HL-60 (cell line): Measurements from ENCODE around the gene ARAP3.

Source experiments
- DNase-seq, 2 experiments: peaks; one replicate each; pipeline ENCODE4 v3.0.0-alpha.2; 2010 to 2020; ENCODE audit warnings: low read depth in 1 of 2, low spot score in 1 of 2
- H3K27ac ChIP-seq: fragments of 250-450 bp; sonication (Bioruptor Pico); replicated peaks from 2 replicates; pipeline ENCODE4 v1.5.1; 2020; ENCODE audit warnings: mild to moderate bottlenecking, moderate library complexity
- H3K27me3 ChIP-seq: fragments of 250-450 bp; sonication (Bioruptor Pico); 2 replicates; pipeline ENCODE4 v1.5.1; 2021; ENCODE audit warnings: mild to moderate bottlenecking, moderate library complexity; ENCODE audit not compliant: insufficient read depth, poor library complexity, severe bottlenecking
- H3K4me3 ChIP-seq: replicated peaks from 2 replicates; pipeline ENCODE4 v1.5.1; 2011; ENCODE audit warnings: mild to moderate bottlenecking, control low read depth, low read length; ENCODE audit not compliant: insufficient read depth
- GABPA ChIP-seq: IDR thresholded peaks from 2 replicates; pipeline ENCODE4 v1.6.1; 2012; ENCODE audit warnings: low read depth
- POLR2AphosphoS5 ChIP-seq: IDR thresholded peaks from 2 replicates; pipeline ENCODE4 v1.6.1; 2012; ENCODE audit warnings: low read depth
- SPI1 ChIP-seq: IDR thresholded peaks from 2 replicates; pipeline ENCODE4 v1.6.1; 2012; ENCODE audit warnings: low read depth, mild to moderate bottlenecking, borderline replicate concordance
- TF ChIP-seq, protein P1 (sequence below): IDR thresholded peaks from 2 replicates; pipeline ENCODE4 v1.6.1; 2012; ENCODE audit warnings: low read depth; ENCODE audit not compliant: insufficient replicate concordance
- TF ChIP-seq, protein P2 (sequence below): IDR thresholded peaks from one replicate; pipeline ENCODE4 v1.5.1; 2011; ENCODE audit warnings: low read length, control low read depth, inconsistent platforms; ENCODE audit not compliant: insufficient read depth

ARAP3 gene

GRCh38 chr5:141640051-141640415 lies 42.0 kb downstream of the ARAP3 start:
- TF ChIP-seq SPI1 (no peak), GABPA (no peak), POLR2AphosphoS5 (no peak)
- TF ChIP-seq, protein P1, sequence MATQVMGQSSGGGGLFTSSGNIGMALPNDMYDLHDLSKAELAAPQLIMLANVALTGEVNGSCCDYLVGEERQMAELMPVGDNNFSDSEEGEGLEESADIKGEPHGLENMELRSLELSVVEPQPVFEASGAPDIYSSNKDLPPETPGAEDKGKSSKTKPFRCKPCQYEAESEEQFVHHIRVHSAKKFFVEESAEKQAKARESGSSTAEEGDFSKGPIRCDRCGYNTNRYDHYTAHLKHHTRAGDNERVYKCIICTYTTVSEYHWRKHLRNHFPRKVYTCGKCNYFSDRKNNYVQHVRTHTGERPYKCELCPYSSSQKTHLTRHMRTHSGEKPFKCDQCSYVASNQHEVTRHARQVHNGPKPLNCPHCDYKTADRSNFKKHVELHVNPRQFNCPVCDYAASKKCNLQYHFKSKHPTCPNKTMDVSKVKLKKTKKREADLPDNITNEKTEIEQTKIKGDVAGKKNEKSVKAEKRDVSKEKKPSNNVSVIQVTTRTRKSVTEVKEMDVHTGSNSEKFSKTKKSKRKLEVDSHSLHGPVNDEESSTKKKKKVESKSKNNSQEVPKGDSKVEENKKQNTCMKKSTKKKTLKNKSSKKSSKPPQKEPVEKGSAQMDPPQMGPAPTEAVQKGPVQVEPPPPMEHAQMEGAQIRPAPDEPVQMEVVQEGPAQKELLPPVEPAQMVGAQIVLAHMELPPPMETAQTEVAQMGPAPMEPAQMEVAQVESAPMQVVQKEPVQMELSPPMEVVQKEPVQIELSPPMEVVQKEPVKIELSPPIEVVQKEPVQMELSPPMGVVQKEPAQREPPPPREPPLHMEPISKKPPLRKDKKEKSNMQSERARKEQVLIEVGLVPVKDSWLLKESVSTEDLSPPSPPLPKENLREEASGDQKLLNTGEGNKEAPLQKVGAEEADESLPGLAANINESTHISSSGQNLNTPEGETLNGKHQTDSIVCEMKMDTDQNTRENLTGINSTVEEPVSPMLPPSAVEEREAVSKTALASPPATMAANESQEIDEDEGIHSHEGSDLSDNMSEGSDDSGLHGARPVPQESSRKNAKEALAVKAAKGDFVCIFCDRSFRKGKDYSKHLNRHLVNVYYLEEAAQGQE: no peak
- TF ChIP-seq, protein P2, sequence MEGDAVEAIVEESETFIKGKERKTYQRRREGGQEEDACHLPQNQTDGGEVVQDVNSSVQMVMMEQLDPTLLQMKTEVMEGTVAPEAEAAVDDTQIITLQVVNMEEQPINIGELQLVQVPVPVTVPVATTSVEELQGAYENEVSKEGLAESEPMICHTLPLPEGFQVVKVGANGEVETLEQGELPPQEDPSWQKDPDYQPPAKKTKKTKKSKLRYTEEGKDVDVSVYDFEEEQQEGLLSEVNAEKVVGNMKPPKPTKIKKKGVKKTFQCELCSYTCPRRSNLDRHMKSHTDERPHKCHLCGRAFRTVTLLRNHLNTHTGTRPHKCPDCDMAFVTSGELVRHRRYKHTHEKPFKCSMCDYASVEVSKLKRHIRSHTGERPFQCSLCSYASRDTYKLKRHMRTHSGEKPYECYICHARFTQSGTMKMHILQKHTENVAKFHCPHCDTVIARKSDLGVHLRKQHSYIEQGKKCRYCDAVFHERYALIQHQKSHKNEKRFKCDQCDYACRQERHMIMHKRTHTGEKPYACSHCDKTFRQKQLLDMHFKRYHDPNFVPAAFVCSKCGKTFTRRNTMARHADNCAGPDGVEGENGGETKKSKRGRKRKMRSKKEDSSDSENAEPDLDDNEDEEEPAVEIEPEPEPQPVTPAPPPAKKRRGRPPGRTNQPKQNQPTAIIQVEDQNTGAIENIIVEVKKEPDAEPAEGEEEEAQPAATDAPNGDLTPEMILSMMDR: no peak
- H3K4me3 ChIP-seq: no peak overlapping the region
- DNase-seq: no peak
- no peaks in the 10 kb centered on the region for H3K27me3 ChIP-seq
- H3K27ac ChIP-seq: no peak overlapping the region

DNA sequence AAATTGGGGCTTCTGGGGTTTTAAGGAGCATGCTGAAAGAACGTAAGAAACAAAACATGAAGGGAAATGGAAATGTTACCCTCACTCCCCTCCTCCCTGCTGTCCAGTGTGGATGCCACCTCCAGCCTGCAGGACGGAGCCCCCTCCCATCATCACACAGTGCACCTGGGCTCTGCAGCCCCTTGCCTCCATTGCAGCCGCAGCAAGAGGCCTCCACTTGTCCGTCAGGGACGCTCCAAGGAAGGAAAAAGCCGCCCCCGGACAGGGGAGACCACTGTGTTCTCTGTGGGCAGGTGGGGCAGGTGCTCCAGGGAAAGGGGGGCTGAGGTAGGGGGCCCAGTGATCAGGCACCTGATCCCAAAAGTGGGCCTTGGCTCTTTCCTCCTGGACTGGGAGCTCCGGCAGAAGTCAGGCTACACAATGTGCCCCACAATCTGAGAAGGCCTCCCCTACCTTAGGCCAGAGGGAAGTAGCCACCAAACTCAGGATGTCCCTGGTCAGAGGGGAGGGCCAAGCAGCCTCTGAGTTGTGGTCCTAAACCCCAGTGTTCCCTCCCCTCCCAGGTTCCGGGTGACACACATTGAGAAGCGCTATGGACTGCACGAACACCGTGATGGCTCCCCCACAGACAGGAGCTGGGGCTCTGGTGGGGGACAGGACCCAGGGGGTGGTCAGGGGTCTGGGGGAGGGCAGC lies 42.5 kb downstream of the ARAP3 start:
- H3K4me3 ChIP-seq: no peak overlapping the region
- TF ChIP-seq SPI1 (no peak), POLR2AphosphoS5 (no peak), GABPA (no peak)
- TF ChIP-seq, protein P2: no peak
- TF ChIP-seq, protein P1: no peak
- no peak for DNase-seq
- H3K27me3 ChIP-seq: no peaks in the 10 kb centered on the region
- no peak overlapping the region for H3K27ac ChIP-seq

GRCh38 chr5:141638771-141639170 lies 43.3 kb downstream of the ARAP3 start:
- DNase-seq: no peak
- Histone ChIP-seq H3K27me3 (no peaks in the 10 kb centered on the region), H3K4me3 (no peak overlapping the region), H3K27ac (no peak overlapping the region)
- TF ChIP-seq GABPA: no peak
- no peak for TF ChIP-seq POLR2AphosphoS5
- TF ChIP-seq SPI1: no peak
- TF ChIP-seq, protein P2: no peak
- TF ChIP-seq, protein P1: no peak
